GM18870 (cell line): ENCODE measurements around the gene CAMK2A.

Source experiments
- ATAC-seq: cut with Tn5 transposase; IDR thresholded peaks from one replicate; pipeline ENCODE4 v1.9.1; 2021; ENCODE audit warnings: moderate library complexity; ENCODE audit not compliant: unreplicated experiment

CAMK2A gene

DNA sequence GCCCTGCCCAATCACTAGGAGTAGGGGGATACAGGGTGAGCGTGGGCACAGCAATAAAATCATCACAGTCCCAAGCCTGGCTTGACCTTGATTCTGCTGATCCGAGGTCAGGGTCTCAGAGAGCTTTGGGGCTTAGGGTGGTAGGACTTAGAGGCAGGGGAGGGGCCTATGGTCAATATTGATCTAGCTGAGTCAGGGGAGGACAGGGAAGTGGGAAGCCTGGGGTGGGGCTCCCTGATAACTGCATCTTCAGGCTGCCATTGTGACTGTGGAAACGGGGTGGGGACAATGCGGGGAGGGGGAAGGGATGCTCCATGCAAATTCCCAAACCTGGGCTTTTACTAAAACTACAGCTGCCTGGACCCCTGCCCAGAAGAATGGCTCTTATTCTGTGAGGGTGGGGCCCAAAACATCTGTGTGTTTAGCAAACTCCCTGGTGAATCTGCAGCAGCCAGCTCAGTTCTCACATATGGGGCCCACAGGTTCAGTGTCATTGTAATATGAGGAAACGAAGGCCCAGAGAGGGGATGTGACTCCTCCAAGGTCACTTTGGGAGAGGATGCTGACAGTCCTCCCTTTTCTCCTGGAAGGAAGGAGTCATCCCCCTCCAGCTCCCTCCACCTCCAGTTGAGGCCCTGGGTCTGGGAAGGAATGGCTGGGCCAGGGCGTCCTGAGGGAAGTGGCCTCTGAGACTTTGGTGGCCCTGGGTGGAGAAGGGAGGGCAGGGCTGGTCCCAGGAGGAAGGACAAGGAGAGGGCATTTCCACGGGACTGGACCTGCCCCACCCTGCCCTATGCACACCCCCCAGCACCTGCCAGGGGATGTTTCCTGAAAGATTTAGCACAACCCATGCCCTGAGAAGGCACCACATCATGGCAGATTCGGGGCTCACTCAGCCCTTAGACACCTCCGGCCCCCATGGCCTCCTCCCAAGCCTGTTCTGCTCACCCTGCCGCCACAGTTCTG is 73.3 kb downstream of the CAMK2A start:
- no peak for ATAC-seq

- no peak for ATAC-seq
Measured at GRCh38 chr5:150214289-150214688, 75.3 kb downstream of the CAMK2A start.

DNA sequence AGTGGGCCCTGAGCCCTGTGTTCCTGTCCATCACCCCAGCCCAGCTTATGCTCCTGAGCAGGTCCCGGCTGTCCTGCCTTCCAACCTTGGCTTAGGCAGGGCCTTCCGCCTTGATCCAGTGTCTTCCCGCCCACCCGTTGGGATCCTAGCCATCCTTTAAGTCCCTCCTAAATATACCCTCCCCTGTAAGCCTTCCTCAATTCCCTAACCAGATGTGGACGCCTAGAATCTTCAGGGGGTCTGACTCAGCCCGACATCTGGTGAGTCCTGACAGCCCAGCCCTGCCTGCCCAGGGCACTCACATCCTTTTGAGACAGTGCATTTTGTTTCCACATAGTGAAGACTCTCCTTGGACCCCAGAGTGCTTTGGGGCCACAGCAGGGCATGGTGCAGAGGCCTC is 76.0 kb downstream of the CAMK2A start:
- no peak for ATAC-seq

DNA sequence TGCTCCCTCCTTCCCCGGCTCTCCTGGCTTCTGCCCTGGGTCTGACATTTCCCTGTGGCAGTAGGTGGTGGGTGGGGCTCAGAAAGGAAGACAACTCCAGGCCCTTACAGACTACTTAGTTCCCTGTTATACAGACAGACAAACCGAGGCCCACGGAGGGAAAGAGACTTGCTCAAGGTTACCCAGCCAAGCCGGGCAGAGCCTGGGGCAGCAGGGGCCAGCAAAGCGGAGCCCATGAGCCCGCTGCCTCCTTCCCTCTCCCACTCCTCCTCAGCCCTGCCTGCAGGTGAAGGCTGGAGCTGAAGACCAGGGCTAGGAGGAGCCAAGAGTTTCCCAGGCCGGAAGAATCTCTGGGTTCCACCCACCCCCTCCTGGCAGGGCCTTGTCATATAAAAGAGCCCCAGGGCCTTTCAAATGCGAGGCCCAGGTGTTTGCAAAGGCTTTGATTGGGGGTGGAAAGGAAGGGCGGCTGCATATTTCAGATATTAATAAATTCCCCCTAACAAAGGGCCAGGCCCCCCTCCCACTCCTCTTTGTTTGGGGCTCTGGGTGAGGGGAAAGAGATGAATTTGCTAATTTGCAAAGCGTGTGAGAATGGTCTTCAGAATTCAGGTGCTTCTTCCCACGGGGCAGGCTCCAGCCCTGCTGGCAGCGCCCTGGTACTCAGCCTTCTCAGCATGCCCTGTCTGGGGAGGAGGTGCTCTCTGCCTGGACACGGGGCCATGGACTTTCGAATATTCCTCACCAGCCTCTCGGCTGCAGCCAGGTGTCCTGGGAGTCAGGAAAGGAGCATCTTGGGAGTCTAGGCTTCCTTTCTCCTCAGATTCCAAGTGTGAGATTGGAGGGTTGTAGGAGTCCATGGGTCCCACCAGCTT is 78.2 kb downstream of the CAMK2A start:
- ATAC-seq = no peak

DNA sequence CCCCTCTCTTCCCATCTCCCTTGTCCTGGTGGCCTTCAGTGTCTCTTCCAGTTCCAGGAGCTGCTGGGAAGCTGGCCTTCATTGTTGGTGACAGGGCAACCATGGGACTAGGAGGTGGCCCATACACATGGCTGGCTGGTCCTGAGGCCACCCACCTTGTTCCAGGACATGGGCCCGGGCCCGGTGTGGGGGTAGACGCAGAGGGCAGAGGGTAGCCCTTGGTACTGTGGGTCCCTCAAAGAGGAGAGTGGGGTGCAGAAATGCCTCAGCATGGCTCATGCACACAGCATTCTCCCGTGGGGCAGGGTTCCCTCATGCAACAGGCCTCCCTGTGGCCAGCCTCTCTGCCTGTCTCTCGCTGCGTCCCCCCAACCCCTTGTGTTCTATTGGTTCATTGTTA is 78.9 kb downstream of the CAMK2A start:
- ATAC-seq = no peak

DNA sequence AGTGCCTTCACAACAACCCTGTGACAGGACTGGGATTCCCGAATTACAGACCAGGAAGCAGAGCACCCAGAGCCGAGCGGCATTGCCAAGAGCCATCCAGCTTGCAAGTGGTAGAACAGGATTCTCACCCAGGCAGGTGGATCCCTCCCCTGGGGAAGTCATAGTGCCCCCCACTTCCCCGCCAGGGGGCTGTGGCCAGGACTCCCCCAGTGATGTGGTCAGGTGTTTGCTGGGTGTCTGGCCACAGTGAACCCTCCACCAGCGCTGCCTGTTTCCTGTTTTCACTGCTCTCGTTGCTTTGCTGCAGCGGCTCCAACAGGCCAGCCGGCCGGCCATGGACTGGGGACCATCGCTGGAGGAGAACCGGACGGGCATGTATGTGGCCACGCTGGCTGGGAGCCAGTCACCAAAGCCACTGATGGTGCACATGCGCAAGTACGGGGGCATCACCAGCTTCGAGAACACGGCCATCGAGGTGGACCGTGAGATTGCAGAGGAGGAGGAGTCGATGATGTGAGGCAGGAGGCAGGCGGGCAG is 80.4 kb downstream of the CAMK2A start:
- ATAC-seq = no peak

DNA sequence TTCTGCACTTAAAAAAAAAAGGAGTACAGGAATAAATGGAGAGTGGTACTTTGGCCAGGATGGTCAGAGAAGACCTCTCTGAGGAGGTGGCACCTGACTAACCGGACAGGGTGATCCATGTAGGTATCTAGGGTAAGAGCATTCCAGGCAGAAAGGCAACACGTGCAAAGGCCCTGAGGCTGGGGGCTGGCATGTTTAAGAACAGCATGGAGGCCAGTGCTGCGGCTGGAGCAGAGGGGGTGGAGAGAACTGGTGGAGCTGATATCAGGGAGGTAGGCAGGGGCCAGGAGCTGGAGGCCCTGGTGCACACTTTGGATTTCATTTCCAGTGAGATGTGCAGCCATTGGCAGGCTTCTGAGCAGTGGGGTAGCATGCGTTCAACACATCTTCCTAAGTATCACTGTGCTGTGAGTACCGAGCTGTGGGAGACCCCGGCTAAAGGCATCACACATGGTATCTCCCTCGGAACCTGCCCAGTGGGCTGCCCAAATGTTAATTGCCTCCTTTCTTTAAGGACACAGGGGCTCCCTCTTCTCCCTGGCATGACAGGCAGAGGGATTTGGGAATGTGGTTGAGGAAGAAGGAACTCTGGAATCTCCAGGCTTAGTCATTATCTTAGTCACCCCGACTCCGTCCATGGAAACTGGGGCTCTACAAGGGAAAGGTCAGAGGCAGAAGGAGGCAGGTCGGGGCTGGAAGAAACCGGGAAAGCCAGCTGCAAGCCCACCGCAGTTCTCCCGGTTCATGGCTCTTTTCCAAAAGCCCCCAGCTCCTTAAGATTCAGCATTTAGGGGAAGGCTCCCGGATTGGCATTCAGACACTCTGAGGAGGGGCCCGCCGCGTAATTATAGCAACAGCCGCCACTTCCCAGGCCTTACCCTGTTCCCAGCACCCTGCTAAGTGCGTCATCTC is 81.1 kb downstream of the CAMK2A start:
- ATAC-seq = no peak

DNA sequence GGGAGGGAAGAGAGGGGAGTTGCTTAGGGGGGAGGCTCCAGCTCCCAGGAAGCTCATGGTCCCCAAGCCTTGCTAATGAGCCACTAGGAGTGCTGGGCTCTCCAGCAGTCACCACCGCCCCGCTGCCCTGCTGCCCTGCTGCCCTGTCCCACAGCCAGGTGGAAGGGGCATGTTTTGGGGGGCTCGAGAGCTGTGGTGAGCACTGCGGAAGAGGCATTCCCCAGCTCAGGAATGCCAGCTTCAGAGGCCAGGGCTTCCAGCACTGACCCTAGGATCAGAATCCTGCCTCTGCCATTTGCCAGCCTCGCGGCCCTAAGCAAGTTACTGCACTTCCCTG is 82.8 kb downstream of the CAMK2A start:
- no peak for ATAC-seq

DNA sequence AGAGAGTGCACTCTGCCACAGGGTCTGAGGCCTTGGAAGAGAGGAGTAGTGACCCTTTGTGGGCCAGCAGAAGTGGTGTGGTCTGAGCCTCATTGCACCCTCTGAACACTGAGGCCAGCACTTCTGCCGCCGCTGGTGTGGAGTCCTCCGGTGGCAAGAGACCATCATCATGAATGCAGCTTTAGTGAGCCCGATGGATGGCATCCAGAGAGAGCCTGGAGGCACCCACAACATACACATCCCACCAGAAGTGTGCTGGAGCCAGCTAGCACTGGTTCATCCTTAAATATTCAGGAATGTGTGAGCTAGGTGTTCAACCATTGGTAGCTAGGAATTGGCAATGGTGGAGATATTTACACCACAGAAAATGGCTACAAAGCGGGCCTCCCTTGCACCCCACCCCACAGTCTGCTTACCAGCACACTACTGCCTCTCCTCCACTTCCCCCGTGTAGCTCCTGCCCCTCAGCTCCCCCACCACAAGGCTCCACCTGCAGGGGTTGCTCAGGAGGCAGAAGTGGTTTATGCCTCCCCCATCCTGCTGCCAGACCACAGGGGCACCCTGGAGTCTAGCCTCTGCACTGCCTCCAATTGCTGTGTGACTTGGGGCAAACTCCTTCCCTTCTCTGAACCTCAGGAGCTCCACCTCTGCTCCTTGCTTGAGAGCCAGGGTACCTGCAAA is 83.3 kb downstream of the CAMK2A start:
- no peak for ATAC-seq

DNA sequence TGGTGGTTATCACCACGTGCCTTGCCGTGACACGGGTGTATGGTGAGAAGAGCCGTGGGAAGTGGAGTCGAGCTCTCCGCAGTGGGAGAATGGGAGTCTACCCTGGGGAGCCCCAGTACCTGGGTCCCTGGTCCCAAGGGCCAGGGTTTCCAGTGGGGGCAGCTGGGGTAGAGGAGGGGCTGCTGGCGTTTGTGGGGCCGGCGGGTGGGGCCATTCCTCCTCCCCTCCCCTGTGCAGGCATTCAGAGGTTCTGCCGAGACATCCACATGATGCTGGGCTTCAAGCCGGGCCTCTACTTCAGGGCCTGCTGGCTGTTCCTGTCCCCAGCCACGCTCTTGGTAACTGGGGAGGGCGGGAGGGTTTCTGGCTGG is 85.0 kb downstream of the CAMK2A start:
- ATAC-seq = no peak

- no peak for ATAC-seq
Measured at GRCh38 chr5:150203832-150204589, 85.6 kb downstream of the CAMK2A start.

GRCh38 chr5:150202501-150202900 is 87.1 kb downstream of the CAMK2A start:
- no peak for ATAC-seq

- ATAC-seq = no peak
Measured at GRCh38 chr5:150197476-150197875, 92.1 kb downstream of the CAMK2A start.

DNA sequence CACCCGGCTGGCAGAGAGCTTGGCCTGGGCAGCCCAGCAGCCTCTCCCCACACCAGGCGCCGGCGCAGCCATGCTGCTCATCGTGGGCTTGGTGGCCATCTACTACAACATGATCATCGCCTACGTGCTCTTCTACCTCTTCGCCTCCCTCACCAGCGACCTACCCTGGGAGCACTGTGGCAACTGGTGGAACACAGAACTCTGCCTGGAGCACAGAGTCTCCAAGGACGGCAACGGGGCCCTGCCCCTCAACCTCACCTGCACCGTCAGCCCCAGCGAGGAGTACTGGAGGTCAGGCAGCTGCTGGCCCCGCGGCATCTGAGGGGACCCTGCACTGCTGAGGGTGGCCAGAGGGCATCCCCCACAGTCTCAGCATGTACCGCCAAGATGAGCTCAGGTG is 92.6 kb downstream of the CAMK2A start:
- ATAC-seq = no peak

DNA sequence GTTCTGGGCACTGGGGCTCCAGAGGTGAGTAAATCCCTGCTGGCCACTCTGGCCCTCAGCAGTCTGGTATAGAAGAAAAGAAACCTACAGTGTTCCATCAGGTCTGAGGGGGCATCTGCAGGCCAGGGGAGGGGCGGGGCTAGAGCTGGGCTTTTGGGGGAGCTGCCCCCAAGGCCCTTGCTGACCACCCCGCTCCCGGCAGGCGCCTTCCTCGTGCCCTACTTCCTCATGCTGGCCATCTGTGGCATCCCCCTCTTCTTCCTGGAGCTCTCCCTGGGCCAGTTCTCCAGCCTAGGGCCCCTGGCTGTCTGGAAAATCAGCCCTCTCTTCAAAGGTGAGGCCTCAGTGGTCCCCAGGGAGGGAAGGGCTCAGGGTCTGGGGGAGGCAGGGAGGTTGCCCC is 93.1 kb downstream of the CAMK2A start:
- no peak for ATAC-seq

GRCh38 chr5:150195736-150196485 is 93.7 kb downstream of the CAMK2A start:
- ATAC-seq = no peak

GRCh38 chr5:150192462-150192861 is 97.1 kb downstream of the CAMK2A start:
- no peak for ATAC-seq

DNA sequence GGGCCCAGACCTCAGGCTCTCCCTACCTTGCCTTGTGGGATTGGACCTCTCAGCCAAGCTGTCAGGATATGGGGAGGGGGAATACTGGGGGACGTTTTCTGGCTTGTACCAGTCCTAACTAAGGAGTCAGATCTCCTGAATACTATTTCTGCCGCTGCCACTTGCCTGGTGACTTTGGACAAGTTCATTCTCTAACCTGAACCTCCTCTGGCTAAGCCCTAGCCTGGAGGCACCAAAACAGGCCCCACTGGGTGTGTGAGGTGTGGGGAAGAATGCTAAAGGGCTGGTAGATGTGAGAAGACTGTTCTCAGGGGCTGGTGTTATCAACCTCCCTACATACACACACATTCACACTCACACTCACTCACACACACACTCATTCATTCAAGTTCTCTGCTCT is 98.6 kb downstream of the CAMK2A start:
- no peak for ATAC-seq

DNA sequence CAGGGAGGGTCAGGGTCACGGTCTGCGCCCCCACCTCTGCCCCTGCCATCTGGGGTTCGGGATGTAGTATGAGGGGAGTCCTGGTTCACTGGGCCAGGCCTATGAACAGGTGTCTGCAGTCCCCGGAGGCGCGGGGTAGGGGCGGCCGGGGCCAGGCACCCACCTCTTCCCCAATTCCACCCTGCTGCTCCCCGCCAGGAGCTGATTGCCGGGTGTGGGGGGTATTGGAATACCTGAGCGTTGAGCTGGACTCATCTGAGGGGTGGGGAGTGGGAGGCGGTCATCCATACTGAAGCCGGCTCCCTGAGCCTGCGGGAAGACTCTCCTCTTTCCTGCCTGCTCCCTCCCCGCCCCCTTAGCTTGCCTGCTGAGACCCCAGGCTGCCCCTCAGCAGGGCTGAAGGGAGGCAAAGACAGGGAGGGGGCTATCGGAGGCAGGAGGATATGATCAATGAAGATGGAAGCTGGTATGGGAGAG is 99.0 kb downstream of the CAMK2A start:
- no peak for ATAC-seq
